Cerebellar cortex (tissue), 1 donor: ENCODE measurements around the gene RCE1.
"Not testable (repeated sequence)": the region's sequence is repeated elsewhere in the genome, so short reads cannot be mapped to it uniquely, and the experiment has no call there.

Experiments
- DNase-seq: peaks from one replicate; pipeline ENCODE4 v3.0.0-alpha.2; 2015; ENCODE audit warnings: low spot score

The RCE1 gene, protein sequence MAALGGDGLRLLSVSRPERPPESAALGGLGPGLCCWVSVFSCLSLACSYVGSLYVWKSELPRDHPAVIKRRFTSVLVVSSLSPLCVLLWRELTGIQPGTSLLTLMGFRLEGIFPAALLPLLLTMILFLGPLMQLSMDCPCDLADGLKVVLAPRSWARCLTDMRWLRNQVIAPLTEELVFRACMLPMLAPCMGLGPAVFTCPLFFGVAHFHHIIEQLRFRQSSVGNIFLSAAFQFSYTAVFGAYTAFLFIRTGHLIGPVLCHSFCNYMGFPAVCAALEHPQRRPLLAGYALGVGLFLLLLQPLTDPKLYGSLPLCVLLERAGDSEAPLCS

DNA sequence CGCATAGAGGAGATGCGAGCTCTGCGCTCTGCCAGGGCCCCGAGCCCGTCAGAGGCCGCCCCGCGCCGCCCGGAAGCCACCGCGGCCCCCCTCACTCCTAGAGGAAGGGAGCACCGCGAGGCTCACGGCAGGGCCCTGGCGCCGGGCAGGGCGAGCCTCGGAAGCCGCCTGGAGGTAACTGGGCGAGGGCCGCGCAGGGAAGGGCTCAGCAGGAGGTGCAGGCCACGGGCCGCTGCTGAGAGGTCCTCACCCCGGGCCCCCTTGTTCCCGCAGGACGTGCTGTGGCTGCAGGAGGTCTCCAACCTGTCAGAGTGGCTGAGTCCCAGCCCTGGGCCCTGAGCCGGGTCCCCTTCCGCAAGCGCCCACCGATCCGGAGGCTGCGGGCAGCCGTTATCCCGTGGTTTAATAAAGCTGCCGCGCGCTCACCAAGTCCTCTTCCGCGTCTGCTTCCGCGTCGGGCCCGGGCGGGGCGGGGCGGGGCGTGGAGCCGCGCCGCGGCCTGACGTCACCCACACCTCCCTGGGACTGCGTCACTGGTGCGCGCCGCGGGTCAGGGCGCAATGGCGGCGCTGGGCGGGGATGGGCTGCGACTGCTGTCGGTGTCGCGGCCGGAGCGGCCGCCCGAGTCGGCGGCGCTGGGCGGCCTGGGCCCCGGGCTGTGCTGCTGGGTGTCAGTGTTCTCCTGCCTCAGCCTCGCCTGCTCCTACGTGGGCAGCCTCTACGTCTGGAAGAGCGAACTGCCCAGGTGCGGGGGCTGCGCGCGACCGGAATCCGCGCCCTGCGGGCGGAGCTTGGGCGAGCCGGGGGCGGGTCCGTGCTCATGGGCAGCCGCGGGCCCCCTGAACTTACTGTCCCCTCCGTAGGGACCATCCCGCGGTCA, at the start of gene RCE1:
TSS of gene RCE1 (plus strand) at position 546 of the 880 bp plus-strand sequence. CDS start at position 561, 15 bp downstream.
- DNase-seq = peak; percentile 83

DNA sequence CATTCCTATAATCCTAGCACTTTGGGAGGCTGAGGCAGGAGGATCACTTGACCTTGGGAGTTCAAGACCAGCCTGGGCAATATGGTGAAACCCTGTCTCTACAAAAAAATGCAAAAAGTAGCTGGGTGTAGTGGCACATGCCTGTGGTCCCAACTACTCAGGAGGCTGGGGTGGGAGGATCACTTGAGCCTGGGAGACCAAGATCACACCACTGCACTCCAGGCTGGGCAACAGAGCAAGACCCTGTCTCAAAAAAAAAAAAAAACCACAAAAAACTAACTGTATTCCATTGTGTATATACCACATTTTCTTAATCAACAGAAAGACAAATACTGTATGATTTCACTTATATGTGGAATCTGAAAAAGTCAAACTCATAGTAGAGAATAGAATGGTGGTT, 43.4 kb upstream of the RCE1 start:
- not testable (repeated sequence) for DNase-seq

DNA sequence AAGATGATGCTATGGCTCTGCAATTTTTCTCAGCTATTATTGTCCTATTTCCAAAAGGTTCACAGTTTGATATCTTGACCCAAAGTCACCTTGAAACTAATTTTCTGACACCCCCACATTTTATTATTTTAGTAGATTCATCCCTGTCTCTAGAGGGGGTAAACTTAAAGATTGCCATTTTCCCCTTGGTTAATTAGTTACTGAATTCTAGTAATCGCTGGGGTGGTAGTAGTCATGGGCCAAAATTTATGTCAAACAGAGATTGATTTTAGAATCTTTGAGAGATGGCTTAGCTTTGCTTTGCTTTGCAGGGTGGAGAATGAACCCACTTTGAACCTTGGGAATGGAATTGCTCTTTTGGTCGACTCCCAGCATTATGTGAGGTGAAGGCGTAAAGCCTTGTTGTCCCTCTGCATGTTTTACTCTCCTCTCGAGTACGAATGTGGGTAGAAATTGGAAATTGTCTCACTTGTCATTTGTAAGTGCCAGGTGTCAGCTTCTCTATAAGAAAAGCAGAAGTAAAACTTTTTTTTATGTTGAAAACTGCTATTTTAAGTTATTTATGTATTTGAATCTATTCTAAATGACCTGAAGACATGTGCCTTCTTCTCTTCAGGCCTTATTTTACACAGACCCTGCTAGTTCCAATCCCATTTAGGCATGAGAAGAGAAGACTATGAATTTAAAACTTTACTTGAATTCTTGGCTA, 42.4 kb upstream of the RCE1 start:
- no peak for DNase-seq

DNA sequence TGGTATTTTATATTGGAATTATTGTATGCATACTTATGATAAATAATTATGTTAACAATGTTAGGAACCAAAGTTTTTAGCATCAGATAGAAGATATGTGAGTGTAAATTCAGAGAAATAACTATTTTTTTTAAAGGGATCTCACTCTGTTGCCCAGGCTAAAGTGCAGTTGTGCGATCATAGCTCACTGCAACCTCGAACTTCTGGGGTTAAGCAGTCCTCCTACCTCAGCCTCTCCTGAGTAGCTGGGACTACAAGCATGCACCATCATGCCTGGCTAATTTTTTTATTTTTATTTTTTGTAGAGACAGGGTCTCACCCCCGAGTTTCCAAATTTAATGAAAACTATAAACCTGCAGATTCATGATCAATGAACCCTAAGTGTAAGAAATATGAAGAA, 33.6 kb upstream of the RCE1 start:
- no peak for DNase-seq

DNA sequence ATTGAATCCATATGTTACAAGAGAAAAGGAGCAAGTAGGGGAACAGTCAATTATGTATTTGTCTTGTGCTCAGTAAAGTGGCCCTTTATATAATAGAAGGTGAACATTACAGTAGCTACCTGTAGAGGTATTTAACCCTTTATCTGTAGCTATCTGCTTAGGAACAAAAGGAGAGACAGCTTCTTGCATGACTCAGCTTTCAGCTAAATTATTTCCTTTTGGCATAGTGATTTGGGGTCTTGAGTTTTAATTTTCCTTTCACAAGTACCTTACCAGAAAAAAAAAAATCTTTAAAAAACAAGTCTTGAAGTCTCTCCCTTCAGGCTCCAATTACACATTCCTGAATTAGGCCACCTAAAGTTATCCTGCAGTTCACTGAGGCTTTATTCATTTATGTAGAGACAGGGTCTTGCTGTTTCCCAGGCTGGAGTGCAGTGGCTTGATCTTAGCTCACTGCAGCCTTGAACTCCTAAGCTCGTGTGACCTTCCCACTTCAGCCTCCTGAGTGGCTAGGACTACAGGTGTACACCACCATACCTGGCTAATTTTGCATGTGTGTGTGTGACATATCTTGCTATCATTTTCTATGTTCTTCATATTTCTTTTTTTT, 32.6 kb upstream of the RCE1 start:
- DNase-seq = no peak

DNA sequence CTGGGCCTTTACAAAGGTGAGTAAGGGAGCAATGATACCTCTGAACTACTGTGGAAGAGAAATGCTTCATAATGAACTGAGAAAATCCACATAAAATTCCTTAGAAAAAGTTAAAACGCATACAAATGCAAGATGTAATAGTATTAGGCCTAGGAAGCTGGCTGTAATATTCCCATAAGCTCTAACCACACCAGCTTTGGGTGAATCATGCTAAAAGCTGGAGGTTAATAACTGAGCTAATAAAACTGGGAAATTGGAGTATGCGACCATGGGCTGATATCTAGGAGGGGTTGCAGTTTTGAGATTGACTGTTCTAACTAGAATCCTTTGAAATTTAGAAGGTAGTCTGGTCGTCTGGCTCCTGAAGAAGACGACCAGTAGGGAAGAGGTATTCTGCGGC, 28.6 kb upstream of the RCE1 start:
- DNase-seq = no peak

DNA sequence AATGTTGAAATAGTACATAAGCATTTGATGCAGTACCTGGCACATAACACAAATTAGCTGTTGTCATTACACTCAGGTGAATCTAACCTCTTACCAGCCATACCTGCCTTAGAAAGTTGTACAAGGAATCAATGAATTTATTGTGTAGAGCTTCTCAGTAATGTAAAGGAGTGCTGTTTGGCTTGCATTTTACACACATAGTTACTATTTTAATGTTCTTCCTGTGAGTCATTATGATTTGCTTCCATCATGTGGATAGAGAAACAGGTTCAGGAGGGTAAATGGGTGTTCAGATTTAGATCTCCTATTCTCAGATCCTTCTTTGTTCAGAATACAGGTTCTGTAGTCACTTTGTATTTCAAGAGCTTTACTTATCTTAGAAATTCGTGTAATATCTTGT, 27.6 kb upstream of the RCE1 start:
- no peak for DNase-seq

DNA sequence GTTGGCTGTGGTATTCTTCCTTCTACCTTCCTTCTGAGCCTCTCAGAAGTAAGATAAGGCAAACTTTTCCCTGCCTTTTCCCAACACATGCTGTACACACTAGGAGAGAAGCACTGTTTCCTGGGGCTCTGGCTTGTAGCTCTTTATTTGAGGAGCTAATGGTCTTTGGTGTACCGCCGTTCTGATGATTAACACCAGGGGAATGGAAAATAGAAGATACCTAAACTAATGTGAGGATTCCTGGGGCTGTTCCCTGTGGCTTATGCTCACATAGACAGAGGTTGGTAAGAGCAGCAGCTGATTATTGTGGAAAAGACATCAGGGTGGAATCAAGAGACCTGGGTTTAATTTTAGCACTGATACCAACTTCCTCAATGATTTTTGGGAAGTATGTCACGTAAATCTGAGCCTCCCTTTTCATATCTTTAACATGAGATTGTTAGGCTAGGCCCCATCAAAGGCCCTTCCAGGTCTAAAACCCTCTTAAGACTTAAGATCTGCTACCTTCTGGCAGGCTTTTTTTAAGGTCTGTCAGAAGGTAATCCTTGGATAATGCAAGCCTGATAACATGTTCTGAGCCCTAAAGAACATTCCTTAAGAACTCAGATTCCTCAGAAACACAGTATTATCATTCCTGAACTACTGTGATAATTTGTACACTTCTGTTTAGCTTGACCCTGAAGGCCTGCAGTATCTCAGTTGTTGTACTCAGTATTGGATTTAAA, 24.8 kb upstream of the RCE1 start:
- no peak for DNase-seq

DNA sequence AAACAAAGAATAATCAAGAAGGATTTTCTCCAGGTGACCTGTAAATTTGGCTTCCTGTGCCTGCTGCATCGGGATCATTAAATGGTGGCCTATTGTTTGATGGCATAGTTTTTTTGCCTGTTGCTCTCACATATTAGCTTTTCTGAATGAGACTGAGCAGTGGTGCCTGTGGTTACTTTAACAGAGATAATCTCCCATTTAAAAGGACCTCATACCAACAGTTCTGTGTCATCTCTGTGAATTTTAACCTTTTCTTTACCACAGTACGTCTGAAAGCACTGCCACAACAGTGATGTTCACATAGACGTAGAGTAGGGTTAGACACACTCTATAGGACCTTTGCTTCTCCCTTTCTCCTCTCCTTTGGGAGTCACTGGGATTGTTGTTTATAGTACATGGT, 22.9 kb upstream of the RCE1 start:
- no peak for DNase-seq

DNA sequence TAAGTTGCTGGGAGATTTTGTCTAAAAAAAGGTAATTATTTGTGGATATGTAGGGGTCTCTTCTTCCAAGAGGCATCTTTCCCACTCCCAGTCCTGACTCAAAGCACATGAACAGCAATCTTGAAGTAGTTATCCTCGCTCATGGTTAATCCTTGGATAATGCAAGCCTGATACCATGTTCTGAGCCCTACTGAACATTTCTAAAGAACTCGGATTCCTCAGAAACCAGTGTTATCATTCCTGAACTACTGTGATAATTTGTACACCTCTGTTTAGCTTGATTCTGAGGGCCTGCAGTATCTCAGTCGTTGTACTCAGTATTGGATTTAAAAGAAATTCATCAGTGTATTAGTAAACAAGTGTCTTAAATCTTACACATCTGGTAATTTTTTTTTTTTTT, 22.3 kb upstream of the RCE1 start:
- no peak for DNase-seq

DNA sequence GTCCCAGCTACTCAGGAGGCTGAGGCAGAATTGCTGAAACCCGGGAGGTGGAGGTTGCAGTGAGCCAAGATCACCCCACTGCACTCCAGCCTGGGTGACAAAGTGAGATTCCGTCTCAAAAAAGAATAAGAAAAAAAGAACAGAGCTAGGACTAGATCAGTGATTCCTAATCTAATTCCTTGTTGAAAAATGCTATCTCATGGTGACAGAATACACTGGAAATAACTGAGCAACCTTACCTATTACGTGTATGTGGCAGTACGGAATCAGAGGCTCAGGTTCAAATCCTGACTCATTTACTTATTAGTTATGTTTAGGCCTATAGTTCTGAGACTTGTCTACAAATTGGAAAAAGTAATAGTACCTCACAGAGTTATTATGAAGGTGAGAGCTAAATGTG, 19.5 kb upstream of the RCE1 start:
- no peak for DNase-seq

DNA sequence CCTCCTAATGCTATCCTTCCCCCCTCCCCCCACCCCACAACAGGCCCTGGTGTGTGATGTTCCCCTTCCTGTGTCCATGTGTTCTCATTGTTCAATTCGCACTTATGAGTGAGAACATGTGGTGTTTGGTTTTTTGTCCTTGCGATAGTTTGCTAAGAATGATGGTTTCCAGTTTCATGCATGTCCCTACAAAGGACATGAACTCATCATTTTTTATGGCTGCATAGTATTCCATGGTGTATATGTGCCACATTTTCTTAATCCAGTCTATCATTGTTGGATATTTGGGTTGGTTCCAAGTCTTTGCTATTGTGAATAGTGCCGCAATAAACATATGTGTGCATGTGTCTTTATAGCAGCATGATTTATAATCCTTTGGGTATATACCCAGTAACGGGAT, 18.7 kb upstream of the RCE1 start:
- DNase-seq = not testable (repeated sequence)

DNA sequence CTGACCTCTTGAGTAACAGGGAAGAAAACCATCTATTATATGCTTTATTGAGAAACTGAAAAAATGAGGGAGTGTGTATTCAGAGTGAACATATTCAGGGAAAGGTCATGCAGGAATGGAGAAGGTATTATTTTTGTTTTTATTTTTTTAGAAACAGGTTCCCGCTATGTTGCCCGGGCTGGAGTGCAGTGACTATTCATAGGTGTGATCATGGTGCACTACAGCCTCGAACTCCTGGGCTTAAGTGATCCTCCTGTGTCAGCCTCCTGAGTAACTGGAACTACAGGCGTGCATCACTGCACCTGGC, 8.7 kb upstream of the RCE1 start:
- DNase-seq = no peak

DNA sequence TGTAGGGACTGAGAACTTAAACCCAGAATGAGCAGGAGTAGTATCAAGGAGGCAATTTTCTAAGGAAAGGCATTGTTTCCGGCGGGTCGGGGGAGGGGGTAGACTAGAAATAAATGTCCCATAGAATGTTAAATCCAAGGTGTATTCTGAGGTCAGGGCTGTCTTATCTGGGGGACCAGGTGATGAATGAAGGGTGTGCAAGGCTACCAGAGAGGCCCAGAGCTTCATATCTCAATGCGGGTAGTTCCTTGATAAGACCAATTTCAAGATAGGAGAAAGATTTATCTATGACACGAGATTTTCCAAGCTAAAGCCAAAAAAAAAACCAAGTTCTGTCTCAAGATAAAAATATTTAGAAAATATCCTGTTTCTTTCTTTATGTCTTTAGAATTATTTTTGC, 8.3 kb upstream of the RCE1 start:
- DNase-seq = no peak

DNA sequence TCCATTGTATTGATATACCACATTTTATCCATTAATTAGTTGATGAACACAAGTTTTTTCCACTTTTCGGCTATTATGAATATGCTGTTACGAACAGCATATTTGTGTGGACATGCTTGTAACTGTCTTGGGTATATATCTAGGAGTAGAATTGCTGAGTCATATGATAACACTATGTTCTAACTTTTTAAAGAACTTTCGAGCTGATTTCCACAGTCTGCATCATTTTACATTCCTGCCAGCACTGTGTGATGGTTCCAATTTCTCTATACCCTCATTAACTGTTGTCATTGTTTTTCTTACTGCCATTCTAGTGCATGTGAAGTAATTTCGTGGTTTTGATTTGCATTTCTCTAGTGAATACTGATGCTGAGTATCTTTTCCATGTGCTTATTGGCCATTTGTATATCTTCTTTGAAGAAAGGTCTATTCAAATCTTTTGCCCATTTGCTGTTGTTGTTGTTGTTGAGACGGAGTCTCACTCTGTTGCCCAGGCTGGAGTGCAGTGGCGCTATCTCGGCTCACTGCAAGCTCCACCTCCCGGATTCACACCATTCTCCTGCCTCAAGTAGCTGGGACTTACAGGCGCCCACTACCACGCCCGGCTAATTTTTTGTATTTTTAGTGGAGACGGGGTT, 7.4 kb upstream of the RCE1 start:
- no peak for DNase-seq

DNA sequence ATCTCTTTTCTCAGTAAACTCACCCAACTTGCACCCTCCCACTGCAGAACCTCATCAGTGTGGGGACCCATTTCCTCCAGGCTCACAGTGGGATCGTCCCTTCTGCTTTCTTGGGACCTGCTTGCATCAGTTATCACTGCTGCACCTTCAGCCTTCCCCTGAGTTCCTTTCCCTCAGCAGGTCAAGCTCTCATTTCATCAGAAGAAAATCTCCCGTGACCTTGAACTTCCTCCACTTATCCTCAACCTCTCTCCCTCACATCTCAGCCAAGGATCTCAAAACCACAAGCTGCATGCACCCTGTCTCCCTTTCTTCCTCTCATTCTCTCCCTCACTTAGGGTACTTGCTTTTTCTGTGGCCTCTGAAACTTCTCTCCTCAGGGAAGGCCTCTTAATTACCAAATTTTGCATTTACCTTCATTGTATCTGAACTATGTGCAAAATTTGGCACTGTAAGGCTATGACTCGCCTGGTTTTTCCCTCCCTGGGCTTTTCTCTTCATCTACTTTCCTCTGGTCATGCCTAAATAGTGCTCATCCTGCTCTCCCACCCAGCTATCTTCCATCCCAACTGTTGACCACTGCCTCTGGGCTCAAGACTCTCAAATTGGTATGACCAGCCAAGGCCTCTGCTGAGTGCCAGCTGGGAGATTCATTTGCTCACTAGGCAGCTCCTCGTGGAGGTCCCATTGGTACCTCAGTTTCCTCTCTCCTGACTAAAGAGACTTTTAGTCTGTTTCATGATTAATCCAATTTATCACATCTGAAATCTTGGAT, 2.7 kb upstream of the RCE1 start:
- no peak for DNase-seq

DNA sequence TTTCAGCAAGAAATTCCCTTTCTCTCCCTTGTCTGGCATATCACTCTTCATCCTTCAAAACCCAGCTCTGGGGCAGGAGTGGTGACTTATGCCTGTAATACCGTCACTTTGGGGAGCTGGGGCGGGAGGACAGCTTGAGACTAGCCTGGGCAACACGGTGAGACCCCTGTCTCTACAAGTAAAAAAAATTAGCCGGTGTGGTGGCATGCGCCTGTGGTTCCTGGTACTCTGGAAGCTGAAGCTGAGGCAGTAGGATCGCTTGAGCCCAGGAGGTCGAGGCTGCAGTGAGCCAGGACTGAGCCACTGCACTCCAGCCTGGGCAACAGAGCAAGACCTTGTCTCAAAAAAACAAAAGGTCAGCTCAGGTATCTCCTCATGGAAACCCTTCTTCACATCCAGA, 1.4 kb upstream of the RCE1 start:
- no peak for DNase-seq

DNA sequence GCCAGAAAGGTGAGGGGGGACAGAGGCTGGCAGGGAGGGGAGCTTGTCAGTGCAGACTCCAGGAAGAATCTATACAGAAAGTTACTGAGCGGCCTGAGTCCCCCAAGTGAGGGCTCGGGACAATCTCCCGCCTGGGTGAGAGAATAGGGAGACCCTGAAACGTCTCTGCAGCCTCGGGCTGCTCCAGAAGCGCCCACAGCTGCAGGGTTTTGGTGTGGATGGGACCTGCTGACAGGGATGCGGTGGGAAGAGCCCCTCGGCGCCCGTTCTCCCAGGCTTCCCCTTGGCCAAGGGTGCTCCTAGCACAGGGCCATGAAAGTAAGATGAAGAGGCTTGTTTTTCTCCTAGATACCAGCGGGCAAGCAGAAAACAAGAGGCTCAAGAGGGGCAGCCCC, 743 bp upstream of the RCE1 start:
- DNase-seq = no peak

DNA sequence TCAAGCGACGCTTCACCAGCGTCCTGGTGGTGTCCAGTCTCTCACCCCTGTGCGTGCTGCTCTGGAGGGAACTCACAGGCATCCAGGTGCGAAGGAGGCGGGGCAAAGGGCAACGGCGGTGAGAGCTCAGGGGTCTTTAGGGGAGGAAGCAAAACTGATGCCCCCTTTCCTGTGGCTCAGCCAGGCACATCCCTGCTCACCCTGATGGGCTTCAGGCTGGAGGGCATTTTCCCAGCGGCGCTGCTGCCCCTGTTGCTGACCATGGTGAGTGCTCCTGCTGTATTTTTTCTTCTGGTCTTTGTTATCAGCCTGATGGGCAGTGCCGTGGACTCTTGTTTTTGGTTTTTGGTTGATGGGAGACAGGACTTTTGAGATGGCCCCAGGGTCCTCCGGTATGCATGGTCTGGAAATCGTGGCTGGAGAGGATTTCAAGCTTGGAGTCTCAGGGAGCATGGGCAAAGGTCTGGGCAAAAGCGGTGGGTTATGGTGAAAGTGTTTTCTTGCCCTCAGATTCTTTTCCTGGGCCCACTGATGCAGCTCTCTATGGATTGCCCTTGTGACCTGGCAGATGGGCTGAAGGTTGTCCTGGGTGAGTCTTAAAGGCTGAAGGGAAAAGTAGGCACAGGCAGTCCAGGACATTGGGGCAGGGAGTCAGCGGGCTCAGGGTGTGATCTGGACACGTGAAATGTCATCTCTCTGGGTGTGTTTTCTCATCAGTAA, 695 bp downstream of the RCE1 start:
- no peak for DNase-seq
